PC-3 (cell line): ENCODE measurements around the gene LRRC8C. TPM values are rescaled to one million over a fixed set of nuclear protein-coding genes. Genes with fewer than 3 reads are reported as not detected.

Experiments used
- ATAC-seq: fragments of 200-7000 bp; cut with Tn5 transposase; 2 replicates; pipeline ENCODE4 v1.9.1; 2020; ENCODE audit warnings: mild to moderate bottlenecking, moderate library complexity
- BruUV-seq: library from RNA; stranded (reverse); fragments of 400-500 nt; replicated peaks from 2 replicates; lab custom pipeline; 2021; lab: Mats Ljungman, UMichigan
- CTCF ChIA-PET: fragments of 300-600 bp; sonication (Branson Sonifier 250); formaldehyde crosslinking; loops from one replicate; lab custom pipeline; 2022; ENCODE audit warnings: antibody characterized with exemption; lab: Charles Lee
- POLR2A ChIA-PET: fragments of 300-600 bp; sonication (Branson Sonifier 250); formaldehyde crosslinking; loops from one replicate; lab custom pipeline; 2022; ENCODE audit warnings: antibody characterized with exemption; ENCODE audit not compliant: unreplicated experiment; lab: Charles Lee
- DNase-seq: peaks from one replicate; pipeline ENCODE4 v3.0.0-alpha.2; 2015
- H2AFZ ChIP-seq: fragments of 300-600 bp; sonication (generic); 2 replicates; pipeline ENCODE4 v1.6.0; 2016; ENCODE audit warnings: antibody characterized with exemption, low read length
- H3F3A ChIP-seq: fragments of 300-600 bp; sonication (generic); one replicate; pipeline ENCODE4 v1.6.0; 2017; ENCODE audit warnings: antibody characterized with exemption, low read length, control low read depth, mild to moderate bottlenecking; ENCODE audit not compliant: unreplicated experiment
- H3K27ac ChIP-seq: fragments of 300-600 bp; sonication (generic); 2 replicates; pipeline ENCODE4 v1.5.1; 2016; ENCODE audit warnings: mild to moderate bottlenecking, low read length
- H3K27me3 ChIP-seq: fragments of 300-600 bp; sonication (generic); 2 replicates; pipeline ENCODE4 v1.6.1; 2016; ENCODE audit warnings: low read length, mixed read lengths
- H3K36me3 ChIP-seq: fragments of 300-600 bp; sonication (generic); 2 replicates; pipeline ENCODE4 v1.6.1; 2016; ENCODE audit warnings: low read depth, mixed run types, low read length, mixed read lengths
- H3K4me1 ChIP-seq: fragments of 300-600 bp; sonication (generic); 2 replicates; pipeline ENCODE4 v1.5.1; 2016; ENCODE audit warnings: low read length; ENCODE audit not compliant: insufficient read depth
- H3K4me2 ChIP-seq: fragments of 300-600 bp; sonication (generic); 2 replicates; pipeline ENCODE4 v1.6.0; 2016; ENCODE audit warnings: low read length
- H3K4me3 ChIP-seq: fragments of 300-600 bp; sonication (generic); 2 replicates; pipeline ENCODE4 v1.5.1; 2016; ENCODE audit warnings: mild to moderate bottlenecking, low read length, mixed read lengths
- H3K79me2 ChIP-seq: fragments of 300-600 bp; sonication (generic); 2 replicates; pipeline ENCODE4 v1.6.1; 2017; ENCODE audit warnings: low read length, mixed read lengths
- H3K9ac ChIP-seq: fragments of 300-600 bp; sonication (generic); 2 replicates; pipeline ENCODE4 v1.6.0; 2016; ENCODE audit warnings: mild to moderate bottlenecking, low read length
- H3K9me2 ChIP-seq: fragments of 300-600 bp; sonication (generic); replicated peaks from 2 replicates; pipeline ENCODE4 v1.6.1; 2016; ENCODE audit warnings: mixed run types, low read length, mixed read lengths
- H3K9me3 ChIP-seq: fragments of 300-600 bp; sonication (generic); 2 replicates; pipeline ENCODE4 v1.6.1; 2016; ENCODE audit warnings: low read length, mixed read lengths
- H4K20me1 ChIP-seq: fragments of 300-600 bp; sonication (generic); 2 replicates; pipeline ENCODE4 v1.6.1; 2016; ENCODE audit warnings: low read length, mixed read lengths
- CTCF ChIP-seq: fragments of 300-600 bp; sonication (generic); conservative IDR thresholded peaks from 2 replicates; pipeline ENCODE4 v1.5.1; 2017; ENCODE audit warnings: antibody characterized with exemption, low read depth, mild to moderate bottlenecking, low read length
- EZH2 ChIP-seq: fragments of 300-600 bp; sonication (generic); IDR thresholded peaks from one replicate; pipeline ENCODE4 v1.6.1; 2017; ENCODE audit warnings: antibody characterized with exemption, mild to moderate bottlenecking, low read length; ENCODE audit not compliant: unreplicated experiment
- EZH2phosphoT487 ChIP-seq: fragments of 300-600 bp; sonication (generic); IDR thresholded peaks from 2 replicates; pipeline ENCODE4 v1.6.1; 2018; ENCODE audit warnings: mild to moderate bottlenecking, antibody characterized with exemption, low read length, borderline replicate concordance
- intact Hi-C: fragments of 100-400 bp; cut with micrococcal nuclease; formaldehyde crosslinking; loops from 2 replicates; pipeline ENCODE4 v1.9.0; 2023
- total RNA-seq: library from RNA; depleted of rRNA; stranded (reverse); fragments of >200 nt; gene quantifications from 2 replicates; pipeline ENCODE4 v1.2.3, GENCODE V29; 2014

LRRC8C gene
- total RNA-seq, 1 experiment from 2014 or later = 4.3 TPM

- Histone ChIP-seq H3K4me1 (peaks cover 28% of the 10 kb centered on the region), H3K9ac (no peak overlapping the region), H3K9me3 (no peaks in the 10 kb centered on the region), H3K4me2 (peak overlapping the region; percentile 45), H3K27me3 (no peaks in the 10 kb centered on the region), H3K9me2 (no peaks in the 10 kb centered on the region), H3F3A (no peaks in the 10 kb centered on the region), H2AFZ (no peak overlapping the region), H3K36me3 (no peaks in the 10 kb centered on the region), H3K4me3 (no peak overlapping the region), H3K79me2 (no peaks in the 10 kb centered on the region), H4K20me1 (no peaks in the 10 kb centered on the region), H3K27ac (peak overlapping the region; percentile 74)
- ChIA-PET CTCF (no interaction called here), POLR2A (no interaction called here)
- DNase-seq = no peak
- no peak for ATAC-seq
- intact Hi-C loops = no loop called here
- TF ChIP-seq EZH2 = no peak
- no peak for TF ChIP-seq EZH2phosphoT487
- TF ChIP-seq CTCF = no peak
- no TSS peak for BruUV-seq
Observed at GRCh38 chr1:89725631-89726030, 92.7 kb downstream of the LRRC8C start.

GRCh38 chr1:89727517-89728312 is 94.8 kb downstream of the LRRC8C start:
- Histone ChIP-seq H3K27ac (no peak overlapping the region), H2AFZ (no peak overlapping the region), H3K27me3 (no peaks in the 10 kb centered on the region), H3K36me3 (no peaks in the 10 kb centered on the region), H4K20me1 (no peaks in the 10 kb centered on the region), H3K9me2 (no peaks in the 10 kb centered on the region), H3K79me2 (no peaks in the 10 kb centered on the region), H3K4me1 (peaks cover 17% of the 10 kb centered on the region), H3F3A (no peaks in the 10 kb centered on the region), H3K4me2 (no peak overlapping the region), H3K9me3 (no peaks in the 10 kb centered on the region), H3K9ac (no peak overlapping the region), H3K4me3 (no peak overlapping the region)
- no TSS peak for BruUV-seq
- no peak for TF ChIP-seq EZH2
- TF ChIP-seq CTCF = no peak
- TF ChIP-seq EZH2phosphoT487 = no peak
- ATAC-seq = no peak
- ChIA-PET CTCF (no interaction called here), POLR2A (no interaction called here)
- intact Hi-C loops = no loop called here
- DNase-seq = no peak

GRCh38 chr1:89728381-89728780 is 95.5 kb downstream of the LRRC8C start:
- no peaks in the 10 kb centered on the region for H3K36me3 ChIP-seq
- TF ChIP-seq CTCF (no peak), EZH2 (no peak), EZH2phosphoT487 (no peak)
- H3F3A ChIP-seq = no peaks in the 10 kb centered on the region
- DNase-seq (no peak), ATAC-seq (no peak)
- no peaks in the 10 kb centered on the region for H3K9me2 ChIP-seq
- H3K27ac ChIP-seq = no peak overlapping the region
- ChIA-PET POLR2A (no interaction called here), CTCF (no interaction called here)
- H3K4me2 ChIP-seq = no peak overlapping the region
- H3K9me3 ChIP-seq = no peaks in the 10 kb centered on the region
- no peak overlapping the region for H3K4me3 ChIP-seq
- BruUV-seq = no TSS peak
- no peak overlapping the region for H3K9ac ChIP-seq
- peaks cover 17% of the 10 kb centered on the region for H3K4me1 ChIP-seq
- intact Hi-C loops = no loop called here
- no peaks in the 10 kb centered on the region for H3K27me3 ChIP-seq
- no peaks in the 10 kb centered on the region for H3K79me2 ChIP-seq
- H2AFZ ChIP-seq = no peak overlapping the region
- no peaks in the 10 kb centered on the region for H4K20me1 ChIP-seq
